CD4-positive, alpha-beta T cell treated with Interleukin-12 subunit alpha and Interleukin-12 subunit beta, for 1 hour (primary cell): Measurements from ENCODE around the gene ARHGEF10L.

ENCODE experiments used
- DNase-seq: peaks from one replicate; pipeline ENCODE4 v3.0.0-alpha.2; 2020

The ARHGEF10L gene

DNA sequence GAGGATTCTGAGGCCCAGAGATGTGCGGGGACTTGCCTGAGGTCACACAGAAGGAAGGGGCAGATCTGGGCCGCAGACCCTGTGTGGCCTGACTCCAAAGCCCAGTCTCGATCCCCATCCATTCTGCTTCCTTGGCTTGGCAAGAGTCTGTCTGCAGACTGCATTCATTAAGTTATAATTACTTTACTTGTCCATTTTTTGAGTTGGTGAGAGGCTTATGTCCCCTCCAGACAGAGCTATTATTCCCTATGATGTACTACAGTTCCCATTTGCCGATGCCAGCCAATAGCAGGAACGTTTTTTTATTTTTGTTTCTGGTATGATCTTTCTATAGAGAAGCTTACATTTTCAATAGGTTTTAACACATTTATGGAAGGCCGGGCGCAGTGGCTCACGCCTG is 101.5 kb downstream of the ARHGEF10L start:
- no peak for DNase-seq

DNA sequence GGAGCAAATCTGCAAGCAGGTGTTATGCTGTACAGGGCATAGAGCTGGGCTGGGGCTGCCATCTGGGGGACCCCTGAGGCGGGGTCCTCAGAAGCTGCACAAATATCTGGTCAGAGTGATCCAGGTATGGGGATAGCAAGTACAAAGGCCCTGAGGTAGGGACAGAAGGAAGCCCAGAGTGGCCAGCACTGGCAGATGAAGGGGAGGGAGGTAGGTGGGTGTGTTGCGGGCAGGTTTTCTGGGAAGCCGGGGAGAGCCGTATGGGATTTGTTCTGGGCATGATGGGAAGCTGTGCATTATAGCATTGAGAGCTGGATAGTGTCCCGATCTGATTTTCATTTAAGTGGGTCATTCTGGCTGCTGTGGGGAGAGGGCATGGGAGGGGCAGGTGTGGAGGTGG is 102.7 kb downstream of the ARHGEF10L start:
- no peak for DNase-seq

DNA sequence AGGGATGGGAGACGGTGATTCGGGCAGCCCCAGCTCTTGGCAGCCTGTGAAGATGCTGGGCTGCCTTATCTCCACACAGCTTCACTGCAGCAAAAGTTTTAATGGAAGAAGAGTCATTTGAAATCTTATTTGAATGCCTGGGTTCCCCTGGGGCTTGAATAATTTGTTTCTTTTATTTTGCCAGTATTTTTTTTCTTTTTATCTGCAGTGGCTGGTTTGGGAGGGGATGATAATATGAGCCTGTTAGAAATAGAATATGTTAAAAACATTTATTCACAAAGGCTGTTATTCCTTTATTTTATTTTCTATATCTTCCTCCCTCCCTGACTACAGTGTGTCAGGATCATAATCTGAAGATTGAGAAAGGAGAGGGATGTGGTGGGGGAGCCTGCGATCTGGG is 103.4 kb downstream of the ARHGEF10L start:
- DNase-seq: no peak

DNA sequence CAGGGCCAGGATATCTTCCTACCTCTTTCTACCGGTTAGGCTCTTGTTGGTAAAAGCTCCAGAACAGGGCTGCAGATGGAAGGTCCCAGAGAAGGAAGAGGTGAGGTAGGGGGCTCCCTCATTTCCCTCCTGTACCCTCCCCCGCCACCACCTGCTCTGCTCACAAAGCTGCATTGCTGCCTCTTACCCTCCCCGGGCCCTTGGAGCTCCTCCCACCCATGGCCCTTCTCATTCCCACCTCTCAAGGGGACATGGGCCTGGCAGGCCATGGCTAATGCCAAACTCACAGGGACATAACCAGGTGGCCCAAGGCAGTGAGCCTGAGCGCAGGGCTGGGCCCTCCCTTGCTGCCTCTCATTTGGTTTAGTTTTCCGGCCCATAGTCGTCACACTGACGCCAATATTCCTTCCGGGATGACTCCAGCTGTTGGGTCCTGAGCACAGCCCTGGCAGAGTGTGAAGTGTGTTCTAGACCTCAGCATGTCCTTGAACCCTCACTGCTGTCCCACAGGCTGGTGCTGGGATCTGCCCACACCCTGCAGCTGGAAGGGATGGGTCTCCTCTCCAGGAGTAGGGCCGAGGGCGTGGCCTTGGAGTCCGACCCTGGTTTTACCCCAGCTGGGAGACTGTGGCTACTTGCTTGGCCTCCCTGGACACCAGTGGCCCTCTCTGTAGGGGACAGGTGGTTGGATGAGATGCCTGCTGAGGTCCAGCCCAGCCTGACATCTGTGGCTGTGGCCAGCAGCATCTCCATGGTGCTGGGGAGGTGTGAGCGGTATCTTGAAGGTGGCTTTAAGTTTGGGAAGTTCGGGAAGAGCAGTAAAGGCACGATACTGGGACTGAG is 104.6 kb downstream of the ARHGEF10L start:
- DNase-seq: no peak

DNA sequence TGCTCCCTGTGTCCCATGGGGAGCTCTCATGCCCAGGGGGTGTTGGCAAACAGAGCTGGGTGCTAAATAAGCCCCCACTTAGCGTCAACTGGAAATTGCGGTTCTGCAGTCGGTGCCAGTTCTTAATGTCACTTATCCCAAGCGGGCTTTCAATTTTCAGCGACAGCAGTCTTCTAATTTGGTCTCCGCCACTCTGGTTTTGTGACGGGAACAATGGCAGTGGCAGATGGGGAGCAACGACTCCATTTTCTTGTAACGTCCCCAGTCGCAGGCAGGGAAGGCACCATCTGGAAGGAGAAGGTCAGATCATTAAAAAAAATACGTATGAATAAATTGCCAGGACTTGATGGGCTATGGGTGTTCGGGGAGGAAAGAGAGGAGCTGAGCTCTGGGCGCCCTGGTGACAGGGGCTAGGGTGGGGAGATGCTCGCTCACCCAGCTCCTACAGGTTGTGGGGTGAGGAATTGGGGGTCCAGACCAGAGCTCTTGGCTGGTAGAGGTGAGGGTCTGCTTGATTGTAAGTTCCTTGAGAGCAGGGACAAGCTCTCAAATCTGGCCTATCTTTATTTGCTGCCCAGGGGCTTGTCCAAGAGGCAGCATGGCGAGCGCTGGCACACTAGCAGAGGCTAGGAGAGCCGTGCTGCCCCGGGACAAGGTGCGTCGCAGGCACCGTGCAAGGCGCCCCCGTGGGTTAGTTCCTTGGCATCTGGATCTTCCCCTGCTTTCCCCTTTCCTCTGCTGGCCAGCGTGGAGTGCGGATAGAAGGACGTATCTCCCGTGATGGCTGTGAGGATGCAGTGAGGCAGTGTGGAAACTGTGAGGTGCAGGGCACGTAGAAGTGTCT is 105.8 kb downstream of the ARHGEF10L start:
- DNase-seq: no peak

DNA sequence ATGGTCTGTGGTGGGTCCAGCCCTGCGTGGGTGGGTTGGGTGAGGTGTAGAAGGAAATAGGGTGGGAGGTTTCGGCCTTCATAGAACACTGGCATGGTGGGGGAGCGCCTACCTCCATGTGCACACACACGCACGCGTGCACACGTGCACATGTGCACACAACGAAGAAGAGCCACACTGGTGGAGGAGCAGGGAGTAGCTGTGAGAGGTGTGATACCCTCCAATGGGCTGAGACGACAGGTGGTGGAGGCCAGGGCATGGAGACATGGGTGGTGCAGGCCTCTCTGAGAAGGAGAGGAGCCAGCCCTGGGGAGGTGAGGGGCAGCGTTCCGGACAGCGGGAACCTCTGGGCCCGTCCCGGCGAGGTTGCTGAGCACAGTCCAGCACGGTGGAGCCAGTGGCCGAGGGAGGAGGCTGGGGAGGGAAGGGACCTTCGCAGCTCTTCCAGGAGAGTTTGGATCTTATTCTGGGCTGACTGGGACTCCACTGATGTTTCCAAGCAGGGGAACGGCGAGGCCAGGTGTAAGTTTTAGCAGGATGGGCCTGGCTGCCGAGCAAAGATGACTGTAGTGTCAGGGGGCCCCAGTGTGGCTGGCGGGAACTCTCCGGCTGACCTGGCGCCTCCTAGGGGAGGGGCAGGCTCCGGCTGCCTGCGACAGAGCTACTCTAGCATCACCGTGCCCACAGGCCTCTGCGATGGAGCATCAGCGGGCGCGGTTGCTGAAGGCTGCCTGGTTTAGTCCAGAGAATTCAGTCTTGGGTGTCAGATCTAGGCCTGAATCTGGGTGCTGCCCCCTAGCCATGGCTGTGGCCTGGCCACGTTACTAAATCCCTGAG is 107.2 kb downstream of the ARHGEF10L start:
- no peak for DNase-seq

DNA sequence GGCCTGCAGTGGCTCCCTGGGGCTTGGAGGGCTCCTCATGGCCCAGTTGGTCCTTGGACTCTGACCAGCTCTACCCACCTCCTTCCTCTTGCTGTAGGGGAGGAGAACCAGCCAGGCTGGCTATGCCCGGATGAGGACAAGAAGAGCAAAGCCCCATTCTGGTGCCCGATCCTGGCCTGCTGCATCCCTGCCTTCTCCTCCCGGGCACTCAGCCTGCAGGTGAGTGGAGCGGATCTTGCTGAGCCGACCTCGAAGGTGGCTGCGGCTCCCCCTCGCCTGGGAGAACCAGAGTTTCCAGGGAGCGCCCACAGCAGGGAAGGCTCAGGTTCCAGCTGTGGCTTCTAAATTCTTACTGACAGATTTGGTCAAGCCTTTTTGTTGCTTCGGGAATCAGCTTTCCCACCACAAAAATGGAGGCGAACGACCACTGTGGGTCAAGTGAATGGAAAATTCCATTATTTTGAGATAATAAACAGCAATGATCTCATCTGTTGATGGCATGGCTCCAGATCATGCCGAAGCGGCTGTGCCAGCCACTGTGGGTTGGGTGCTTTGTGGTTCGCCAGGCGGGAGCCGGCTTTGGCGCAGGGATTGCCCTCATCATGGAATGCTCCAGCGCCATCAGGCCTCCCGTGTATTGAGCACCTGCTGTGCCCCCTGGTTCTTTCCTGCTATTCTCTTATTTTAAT is 109.1 kb downstream of the ARHGEF10L start:
- DNase-seq: no peak

DNA sequence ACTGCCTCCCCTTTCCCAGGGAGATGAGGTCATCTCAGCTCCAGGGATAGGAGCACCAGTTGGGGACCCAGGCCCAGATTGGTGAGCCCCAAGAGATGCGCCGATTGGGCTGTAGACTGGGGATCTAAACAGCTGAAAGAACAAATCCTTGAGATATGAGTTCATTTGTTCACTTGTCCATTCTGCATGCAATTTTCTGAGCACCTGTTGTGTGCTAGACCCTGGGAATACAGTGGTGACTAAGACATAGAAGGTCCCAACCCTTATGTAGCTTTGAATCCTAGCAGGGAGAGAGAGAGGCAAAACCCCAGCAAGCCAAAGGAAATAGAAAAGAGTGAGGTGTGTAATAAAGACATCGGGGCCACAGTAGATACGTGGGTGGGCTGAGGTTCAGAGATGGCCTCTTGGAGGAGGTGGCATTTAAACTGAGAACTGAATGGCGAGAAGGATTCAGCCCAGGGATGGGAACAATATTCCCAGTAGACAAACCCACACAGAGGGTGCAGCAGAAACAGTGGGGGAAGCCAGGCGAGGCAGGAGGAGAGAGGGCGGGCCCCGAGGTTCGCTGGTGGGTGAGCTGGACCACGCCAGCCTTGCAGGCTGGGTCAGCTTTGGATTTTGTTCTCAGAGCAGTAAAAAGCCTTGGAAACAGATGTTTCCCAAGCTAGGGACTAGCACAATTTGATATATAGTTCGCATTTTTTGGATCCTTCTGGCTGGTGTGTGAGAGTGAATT is 110.0 kb downstream of the ARHGEF10L start:
- DNase-seq: no peak

DNA sequence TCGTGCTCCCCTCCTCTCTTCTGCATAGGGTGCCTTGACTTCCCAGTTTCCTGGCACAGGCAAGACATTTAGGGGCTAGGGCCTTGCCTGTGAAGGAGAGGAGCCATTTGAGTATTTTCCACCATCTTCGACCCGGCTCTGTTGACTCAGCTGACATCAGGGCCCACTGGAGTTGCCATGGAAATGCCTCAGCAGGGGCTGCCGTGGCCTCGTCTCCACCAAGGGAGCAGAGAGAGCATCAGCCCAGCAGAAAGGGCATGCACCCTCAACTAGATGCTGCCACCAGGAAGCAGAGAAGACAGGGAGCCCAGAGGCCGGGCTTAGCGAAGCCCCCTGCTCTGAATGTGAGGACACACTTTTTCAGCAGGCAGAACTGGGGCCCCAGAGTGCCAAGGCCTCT is 113.8 kb downstream of the ARHGEF10L start:
- no peak for DNase-seq

DNA sequence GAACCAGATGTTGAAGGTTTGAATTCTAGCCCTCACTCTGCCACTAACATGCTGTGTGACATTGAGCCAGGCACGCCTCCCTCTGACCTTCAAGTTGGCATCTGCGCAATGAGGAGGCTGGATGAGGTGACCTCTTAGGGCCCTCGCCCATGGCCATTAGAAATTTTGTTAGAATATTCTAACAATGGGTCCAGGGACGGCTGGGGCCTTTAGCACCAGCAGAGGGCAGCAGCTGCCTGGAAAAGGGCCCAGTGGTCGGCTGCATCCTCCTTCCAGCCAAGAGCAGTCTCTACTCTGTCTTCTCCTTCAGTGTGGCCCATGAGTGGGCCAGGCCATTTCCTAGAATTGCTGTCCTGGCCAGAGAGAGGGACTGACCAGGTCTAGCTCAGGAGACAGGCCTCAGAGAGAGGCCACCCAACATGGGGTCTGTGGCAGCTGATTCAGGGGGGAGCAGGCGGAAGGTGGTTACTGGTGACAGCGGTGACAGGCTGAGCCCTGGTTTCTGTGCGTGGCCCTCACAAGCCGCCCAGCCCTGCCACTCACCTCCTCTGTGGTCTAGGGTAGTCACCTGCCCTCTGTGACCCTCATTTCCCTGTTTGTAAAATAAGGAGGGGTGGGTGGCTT is 114.3 kb downstream of the ARHGEF10L start:
- DNase-seq: no peak

DNA sequence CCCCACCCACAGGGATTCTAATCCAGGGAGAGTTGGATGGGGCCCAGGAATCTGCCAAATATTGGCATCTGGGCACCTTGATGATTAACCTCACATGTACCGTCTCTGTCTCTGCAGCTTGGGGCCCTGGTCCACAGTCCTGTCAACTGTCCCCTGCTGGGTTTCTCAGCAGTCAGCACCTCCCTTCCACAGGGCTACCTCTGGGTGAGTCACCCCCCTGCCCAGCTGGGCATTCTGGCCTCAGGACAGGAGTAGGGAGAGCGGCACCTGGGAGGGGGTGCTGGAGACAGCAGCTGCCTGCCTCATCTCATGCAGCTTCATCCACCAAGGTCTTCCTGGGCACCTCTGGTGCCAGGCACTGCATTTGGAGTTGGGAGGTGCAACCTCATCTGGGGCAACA is 115.0 kb downstream of the ARHGEF10L start:
- no peak for DNase-seq

DNA sequence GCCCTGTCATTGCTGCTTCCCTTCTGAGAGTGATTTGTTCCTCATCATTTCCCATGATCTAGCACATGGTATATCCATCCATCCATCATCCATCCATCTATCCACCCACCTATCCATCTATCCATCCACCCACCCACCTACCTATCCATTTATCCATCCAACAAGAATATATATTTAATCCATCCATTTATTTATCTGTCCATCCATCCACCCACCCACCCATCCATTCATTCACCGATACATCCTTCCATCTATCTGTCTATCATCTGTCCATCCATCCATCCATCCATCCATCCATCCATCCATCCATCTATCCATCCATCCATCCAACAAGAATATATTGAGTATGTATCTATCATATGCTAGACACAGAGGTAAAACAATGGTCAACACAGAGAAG is 115.7 kb downstream of the ARHGEF10L start:
- no peak for DNase-seq

DNA sequence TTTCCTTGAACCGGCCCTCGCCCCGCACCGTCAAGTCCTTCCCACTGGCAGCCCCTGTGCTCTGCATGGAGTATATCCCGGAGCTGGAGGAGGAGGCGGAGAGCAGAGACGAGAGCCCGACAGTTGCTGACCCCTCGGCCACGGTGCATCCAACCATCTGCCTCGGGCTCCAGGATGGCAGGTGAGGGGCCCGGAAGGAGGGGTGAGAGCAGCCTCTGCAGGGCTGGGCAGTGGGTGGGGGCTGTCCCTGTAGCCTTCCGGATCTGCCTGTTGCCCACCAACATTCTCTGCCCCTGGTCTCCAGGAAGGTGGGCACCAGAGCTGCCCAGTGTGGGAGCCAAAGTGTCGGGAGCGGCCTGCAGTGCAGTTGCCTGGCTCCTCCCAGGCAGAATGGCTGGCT is 116.4 kb downstream of the ARHGEF10L start:
- no peak for DNase-seq

DNA sequence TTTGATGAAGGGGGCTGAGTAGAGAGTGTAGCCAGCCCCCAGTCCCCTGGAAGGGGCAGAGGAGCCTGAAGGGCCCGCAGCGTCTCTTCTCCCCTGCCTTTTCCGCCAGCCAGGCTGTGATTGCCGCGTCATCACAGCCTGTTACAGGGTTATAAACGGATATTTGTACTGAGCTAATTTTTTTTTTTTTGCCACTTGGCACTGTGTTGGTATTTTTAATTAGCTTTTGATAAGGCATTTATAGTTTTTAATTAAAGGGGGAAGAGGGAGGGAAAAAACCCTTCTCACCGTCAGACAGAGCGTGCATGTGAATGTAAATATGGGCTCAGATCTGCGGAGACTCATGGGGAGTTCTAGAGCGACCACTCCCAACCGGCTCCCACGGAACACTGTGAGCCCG is 117.9 kb downstream of the ARHGEF10L start:
- no peak for DNase-seq

DNA sequence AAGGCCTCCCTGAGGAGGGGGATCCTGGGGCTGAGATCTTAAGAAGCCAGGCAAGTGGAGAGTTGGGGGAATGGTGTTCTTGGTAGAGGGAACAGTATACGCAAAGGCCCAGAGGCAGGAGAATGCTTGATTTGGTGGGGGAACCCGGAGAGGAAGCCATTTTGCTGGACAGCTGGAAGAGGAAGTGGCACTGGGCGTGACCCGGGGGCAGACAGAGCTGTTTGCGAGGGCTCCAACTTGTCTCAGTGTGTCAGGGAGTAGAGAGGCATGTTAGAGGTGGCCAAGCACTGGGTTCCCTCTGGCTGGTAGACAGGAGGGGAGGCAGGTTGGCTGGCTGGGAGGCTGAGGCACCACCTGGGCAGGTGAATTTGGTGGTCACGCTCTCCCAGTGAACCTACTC is 119.3 kb downstream of the ARHGEF10L start:
- DNase-seq: no peak

DNA sequence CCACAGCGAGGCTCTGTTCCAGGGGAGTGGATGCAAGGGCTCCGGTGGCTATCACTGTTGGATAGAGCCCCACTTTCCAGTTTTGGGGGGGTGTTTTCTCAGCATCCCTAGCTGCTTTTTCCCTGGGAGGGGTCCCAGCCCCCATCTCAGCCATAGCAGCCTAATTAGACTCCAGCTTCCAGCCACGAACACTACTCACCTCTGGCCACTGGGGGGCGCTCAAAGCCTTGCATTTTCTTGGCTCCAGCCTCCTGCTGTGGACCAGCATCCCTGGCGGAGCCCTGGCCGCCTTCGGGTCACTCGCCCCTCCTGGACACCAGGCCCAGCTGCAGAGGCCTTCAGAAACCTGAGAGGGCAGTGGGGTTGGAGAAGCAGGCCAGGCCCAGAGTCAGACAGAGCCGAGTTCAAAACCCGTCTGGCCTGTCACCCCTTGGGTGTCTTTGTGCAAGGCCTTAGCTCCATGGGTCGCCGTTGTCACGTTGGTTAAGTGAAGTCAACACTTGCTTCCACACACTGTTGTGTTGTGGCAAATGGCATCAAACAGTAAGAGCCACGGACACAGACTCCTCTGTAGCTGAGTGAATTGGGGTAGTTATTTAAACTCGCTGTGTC is 122.2 kb downstream of the ARHGEF10L start:
- DNase-seq: peak; percentile 36

DNA sequence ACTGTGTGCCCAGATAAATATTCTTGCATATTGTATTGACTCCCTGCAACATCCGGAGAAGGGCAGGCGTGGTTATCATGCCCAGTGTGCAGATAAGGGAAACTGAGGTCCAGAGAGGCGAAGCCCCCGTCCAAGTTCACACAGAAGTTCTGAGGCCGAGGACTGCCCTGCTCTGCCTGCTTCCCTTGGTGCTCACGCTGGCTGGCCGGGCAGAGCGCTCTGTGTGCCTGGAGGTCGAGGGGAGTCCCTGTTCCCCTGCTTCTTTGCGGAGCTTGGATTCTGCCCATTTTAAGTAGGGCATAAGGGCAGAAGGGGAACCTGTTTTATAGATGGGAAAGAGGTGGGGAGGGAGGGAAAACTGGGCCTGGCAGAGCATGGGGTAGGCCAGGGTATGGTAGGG is 122.8 kb downstream of the ARHGEF10L start:
- no peak for DNase-seq

DNA sequence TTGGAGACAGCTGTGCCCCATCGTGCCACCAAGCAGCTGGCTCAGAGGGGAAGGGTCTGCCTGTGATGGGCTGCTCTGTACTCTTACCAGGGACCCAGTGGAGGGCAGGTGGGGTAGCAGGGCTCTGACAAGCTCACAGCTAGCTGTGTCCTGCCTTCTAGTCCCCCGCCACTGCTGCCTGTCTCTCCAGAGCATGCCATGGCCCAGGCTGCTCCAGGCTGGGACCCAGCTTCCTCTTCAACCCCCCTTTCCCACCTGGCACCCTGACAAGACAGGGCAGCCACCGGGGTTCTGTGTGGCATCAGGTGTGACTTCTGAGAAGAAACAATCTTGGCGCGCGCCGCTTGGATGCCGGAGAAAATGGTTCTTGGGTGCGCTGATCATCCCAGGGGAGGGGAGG is 123.3 kb downstream of the ARHGEF10L start:
- DNase-seq: no peak

DNA sequence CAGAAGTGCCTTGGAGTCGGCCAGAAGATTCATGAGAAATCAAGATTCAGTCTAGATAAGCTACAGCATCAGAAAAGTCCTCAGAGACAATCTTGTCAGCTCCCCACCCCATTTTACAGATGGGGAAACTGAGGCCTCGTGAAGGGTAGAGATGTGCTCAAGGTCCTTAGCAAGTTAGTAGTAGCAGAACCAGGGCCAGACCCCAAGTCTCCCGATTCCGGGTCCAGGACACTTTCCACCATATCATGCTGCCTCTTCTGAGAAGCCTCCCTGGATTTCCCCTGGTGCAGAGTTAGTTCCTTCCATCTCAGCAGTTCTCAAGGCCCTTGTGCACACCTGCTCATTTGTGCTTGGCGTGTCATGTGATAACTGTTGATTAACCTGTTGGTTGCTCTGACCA is 124.1 kb downstream of the ARHGEF10L start:
- DNase-seq: no peak

DNA sequence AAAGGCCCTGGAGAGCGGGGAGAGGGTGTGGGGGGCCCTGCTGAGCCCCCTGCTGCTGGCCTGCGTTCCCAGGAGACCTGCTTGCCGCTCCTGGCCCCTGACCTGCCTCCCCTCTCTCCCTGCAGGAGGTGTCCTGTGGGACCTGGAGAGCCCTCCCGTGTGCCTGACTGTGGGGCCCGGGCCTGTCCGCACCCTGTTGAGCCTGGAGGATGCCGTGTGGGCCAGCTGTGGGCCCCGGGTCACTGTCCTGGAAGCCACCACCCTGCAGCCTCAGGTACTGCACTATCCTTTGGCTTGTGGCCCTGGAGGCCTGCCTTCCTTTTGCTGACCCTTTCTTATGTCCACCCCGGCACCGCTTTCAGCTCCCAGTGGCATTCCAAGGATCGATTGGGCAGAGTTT is 124.8 kb downstream of the ARHGEF10L start:
- DNase-seq: no peak

DNA sequence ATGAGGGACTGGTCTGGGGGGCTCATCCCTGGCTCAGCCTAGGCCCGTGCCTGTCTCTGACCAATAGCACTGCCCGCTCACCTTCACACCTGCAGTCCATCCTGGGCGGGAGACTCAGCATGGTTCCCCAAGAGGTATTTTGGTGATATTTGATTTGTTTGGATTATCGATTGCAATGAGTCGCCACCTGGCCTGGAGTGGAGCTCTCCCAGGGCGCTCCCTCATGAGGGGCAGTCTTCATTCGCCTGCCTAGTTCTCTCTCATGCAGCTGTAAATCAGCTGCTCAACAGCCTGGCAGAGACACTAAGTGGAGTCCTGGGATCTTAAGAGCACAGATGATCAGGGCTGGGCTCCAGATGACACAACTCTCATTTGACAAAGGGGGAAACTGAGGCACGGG is 125.6 kb downstream of the ARHGEF10L start:
- no peak for DNase-seq
